Gastroesophageal sphincter (tissue), 3 donors: ENCODE measurements around the gene KLHL26.

Experiments used
- POLR2A ChIP-seq, 2 donors: fragments of 450-650 bp; IDR thresholded peaks; one replicate each; pipeline ENCODE4 v1.6.1; 2017; ENCODE audit warnings: antibody characterized with exemption in 2 of 2, mild to moderate bottlenecking in 2 of 2, moderate library complexity in 1 of 2
- POLR2AphosphoS5 ChIP-seq: sonication (generic); formaldehyde crosslinking; IDR thresholded peaks from one replicate; pipeline ENCODE4 v1.6.1; 2017; ENCODE audit warnings: antibody characterized with exemption
- TF ChIP-seq, protein P1 (sequence below), 4 experiments: fragments of 200-600 bp in 2 of 4; fragments of 450-650 bp in 2 of 4; sonication (generic) in 1 of 4; IDR thresholded peaks; one replicate each; pipeline ENCODE4 v1.5.1; 2017 to 2019; ENCODE audit warnings: antibody characterized with exemption in 4 of 4, mild to moderate bottlenecking in 2 of 4, moderate library complexity in 2 of 4

DNA sequence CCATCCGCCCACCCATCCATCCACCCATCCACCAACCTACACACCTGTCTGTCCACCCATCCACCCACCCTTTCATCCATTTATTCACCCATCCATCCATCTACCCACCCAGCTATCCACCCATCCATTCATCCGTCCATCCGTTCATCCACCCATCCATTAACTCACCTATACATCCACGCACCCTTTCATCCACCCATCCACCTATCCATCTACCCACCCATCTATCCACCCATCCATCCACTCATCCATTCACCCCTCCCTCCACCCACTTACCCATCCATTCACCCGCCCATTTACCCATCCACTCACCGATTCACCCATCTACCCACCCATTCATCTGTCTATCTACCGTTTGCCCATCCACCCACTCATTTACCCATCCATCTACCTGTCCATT is 17.6 kb downstream of the KLHL26 start:
- TF ChIP-seq, protein P1, sequence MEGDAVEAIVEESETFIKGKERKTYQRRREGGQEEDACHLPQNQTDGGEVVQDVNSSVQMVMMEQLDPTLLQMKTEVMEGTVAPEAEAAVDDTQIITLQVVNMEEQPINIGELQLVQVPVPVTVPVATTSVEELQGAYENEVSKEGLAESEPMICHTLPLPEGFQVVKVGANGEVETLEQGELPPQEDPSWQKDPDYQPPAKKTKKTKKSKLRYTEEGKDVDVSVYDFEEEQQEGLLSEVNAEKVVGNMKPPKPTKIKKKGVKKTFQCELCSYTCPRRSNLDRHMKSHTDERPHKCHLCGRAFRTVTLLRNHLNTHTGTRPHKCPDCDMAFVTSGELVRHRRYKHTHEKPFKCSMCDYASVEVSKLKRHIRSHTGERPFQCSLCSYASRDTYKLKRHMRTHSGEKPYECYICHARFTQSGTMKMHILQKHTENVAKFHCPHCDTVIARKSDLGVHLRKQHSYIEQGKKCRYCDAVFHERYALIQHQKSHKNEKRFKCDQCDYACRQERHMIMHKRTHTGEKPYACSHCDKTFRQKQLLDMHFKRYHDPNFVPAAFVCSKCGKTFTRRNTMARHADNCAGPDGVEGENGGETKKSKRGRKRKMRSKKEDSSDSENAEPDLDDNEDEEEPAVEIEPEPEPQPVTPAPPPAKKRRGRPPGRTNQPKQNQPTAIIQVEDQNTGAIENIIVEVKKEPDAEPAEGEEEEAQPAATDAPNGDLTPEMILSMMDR (IDR thresholded peaks at IDR 0.05): no peak
- TF ChIP-seq POLR2A (IDR thresholded peaks at IDR 0.05) (no peak), POLR2AphosphoS5 (no peak)
